Measurements from ENCODE around the gene ATP8B4.

DNA sequence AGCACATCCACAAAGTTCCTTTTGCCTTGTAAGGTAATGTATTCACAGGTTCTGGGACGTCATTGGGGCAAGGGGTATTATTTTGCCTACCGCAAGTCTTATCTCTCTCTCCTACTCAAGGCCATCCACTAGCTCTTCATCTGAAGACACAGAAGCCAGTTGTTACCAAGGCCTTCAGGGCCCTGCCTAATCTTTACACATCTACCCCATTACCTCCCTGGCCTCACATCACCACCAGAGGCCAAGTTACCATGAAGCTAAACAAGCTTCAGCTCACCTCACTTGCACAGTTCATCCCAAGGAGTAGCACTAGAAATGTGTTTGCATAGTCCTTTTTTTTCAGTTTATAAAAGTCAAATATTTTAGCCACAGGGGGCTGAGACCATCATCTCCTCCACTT, 34.1 kb downstream of the ATP8B4 start:
- no peak for TF ChIP-seq CTCF (IDR thresholded peaks at IDR 0.05 in 8 of 11, conservative IDR thresholded peaks at IDR 0.05 in 3 of 11)
- TF ChIP-seq POLR2A (IDR thresholded peaks at IDR 0.05), result no peak

Measured in spleen (tissue), 7 donors.